Neural progenitor cell (in vitro differentiated cells): ENCODE measurements around the gene LYZL2.

ENCODE experiments used
- EZH2 ChIP-seq: fragments of 200-600 bp; sonication (generic); IDR thresholded peaks from 2 replicates; pipeline ENCODE4 v1.6.1; 2017; ENCODE audit warnings: antibody characterized with exemption, mild to moderate bottlenecking, moderate library complexity
- TF ChIP-seq, protein P1 (sequence below): fragments of 200-600 bp; sonication (generic); IDR thresholded peaks from 2 replicates; pipeline ENCODE4 v1.5.1; 2017; ENCODE audit warnings: antibody characterized with exemption, mild to moderate bottlenecking

DNA sequence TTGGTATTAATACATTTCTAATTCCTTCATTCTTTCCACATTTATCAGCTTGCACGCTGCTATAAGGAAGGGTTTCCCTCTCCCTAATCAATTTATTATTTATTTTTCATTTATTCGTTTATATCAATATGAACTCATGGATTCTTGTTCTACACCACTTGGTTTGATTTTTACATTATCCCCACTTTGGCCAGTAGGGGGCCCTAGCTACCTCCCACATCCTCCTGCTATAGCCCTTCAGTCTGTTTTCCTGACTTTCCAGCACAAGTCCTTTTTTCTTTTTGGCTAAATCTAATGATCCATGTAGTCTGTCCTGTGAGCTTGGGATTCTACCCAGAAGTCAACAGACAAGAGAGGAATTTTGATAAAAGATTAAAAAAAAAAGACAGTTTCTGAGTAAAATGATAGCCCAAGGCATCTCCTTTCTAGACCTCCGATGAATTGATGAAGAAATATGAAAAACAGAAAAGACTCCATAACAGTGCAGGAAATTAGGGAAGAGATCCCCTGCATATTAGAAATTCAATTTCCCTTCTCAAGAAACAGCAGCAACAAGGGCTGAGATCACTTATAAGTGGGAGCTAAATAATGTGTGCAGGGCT lies 47.7 kb downstream of the LYZL2 start:
- TF ChIP-seq, protein P1, sequence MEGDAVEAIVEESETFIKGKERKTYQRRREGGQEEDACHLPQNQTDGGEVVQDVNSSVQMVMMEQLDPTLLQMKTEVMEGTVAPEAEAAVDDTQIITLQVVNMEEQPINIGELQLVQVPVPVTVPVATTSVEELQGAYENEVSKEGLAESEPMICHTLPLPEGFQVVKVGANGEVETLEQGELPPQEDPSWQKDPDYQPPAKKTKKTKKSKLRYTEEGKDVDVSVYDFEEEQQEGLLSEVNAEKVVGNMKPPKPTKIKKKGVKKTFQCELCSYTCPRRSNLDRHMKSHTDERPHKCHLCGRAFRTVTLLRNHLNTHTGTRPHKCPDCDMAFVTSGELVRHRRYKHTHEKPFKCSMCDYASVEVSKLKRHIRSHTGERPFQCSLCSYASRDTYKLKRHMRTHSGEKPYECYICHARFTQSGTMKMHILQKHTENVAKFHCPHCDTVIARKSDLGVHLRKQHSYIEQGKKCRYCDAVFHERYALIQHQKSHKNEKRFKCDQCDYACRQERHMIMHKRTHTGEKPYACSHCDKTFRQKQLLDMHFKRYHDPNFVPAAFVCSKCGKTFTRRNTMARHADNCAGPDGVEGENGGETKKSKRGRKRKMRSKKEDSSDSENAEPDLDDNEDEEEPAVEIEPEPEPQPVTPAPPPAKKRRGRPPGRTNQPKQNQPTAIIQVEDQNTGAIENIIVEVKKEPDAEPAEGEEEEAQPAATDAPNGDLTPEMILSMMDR: peak; percentile 88
- no peak for TF ChIP-seq EZH2
